PC-9 (cell line): ENCODE data around the gene SH3RF2. TPM values are rescaled to one million over a fixed set of nuclear protein-coding genes. Genes with fewer than 3 reads are reported as not detected.

Experiments used
- BruUV-seq: library from RNA; stranded (reverse); fragments of 400-500 nt; replicated peaks from 2 replicates; lab custom pipeline; 2021; lab: Mats Ljungman, UMichigan
- CTCF ChIA-PET: fragments of 300-600 bp; sonication (Branson Sonifier 250); formaldehyde crosslinking; loops from one replicate; lab custom pipeline; 2022; ENCODE audit warnings: antibody characterized with exemption; lab: Charles Lee
- POLR2A ChIA-PET: fragments of 300-600 bp; sonication (Branson Sonifier 250); formaldehyde crosslinking; loops from one replicate; lab custom pipeline; 2022; ENCODE audit warnings: antibody characterized with exemption; ENCODE audit not compliant: unreplicated experiment; lab: Charles Lee
- DNase-seq, 2 experiments: peaks; one replicate each; pipeline versions ENCODE4 v3.0.0 to v3.0.0-alpha.2; 2015 to 2022; ENCODE audit warnings: mixed read lengths in 1 of 2
- H2AFZ ChIP-seq: fragments of 200-600 bp; sonication (generic); 2 replicates; pipeline ENCODE4 v1.8.1; 2017; ENCODE audit warnings: antibody characterized with exemption
- H3F3A ChIP-seq: fragments of 200-600 bp; sonication (generic); 2 replicates; pipeline ENCODE4 v1.8.1; 2017; ENCODE audit warnings: antibody characterized with exemption, mild to moderate bottlenecking, low read depth; ENCODE audit not compliant: insufficient read depth
- H3K27ac ChIP-seq: fragments of 200-600 bp; sonication (generic); 2 replicates; pipeline ENCODE4 v1.6.1; 2016; ENCODE audit warnings: mixed run types
- H3K27me3 ChIP-seq: fragments of 200-600 bp; sonication (generic); 2 replicates; pipeline ENCODE4 v1.6.1; 2016; ENCODE audit warnings: low read depth, mixed run types; ENCODE audit not compliant: insufficient read depth
- H3K36me3 ChIP-seq: fragments of 200-600 bp; sonication (generic); 2 replicates; pipeline ENCODE4 v1.6.1; 2016; ENCODE audit warnings: low read depth, mixed run types
- H3K4me1 ChIP-seq: fragments of 200-600 bp; sonication (generic); replicated peaks from 2 replicates; pipeline ENCODE4 v1.6.1; 2016; ENCODE audit warnings: mixed run types; ENCODE audit not compliant: insufficient read depth
- H3K4me2 ChIP-seq: fragments of 200-600 bp; sonication (generic); 2 replicates; pipeline ENCODE4 v1.6.1; 2017; ENCODE audit warnings: mixed run types
- H3K4me3 ChIP-seq: fragments of 200-600 bp; sonication (generic); 2 replicates; pipeline ENCODE4 v1.6.1; 2016; ENCODE audit warnings: mixed run types
- H3K79me2 ChIP-seq: fragments of 200-600 bp; sonication (generic); 2 replicates; pipeline ENCODE4 v1.6.1; 2017; ENCODE audit warnings: low read depth, mixed run types
- H3K9me2 ChIP-seq: fragments of 200-600 bp; sonication (generic); 2 replicates; pipeline ENCODE4 v1.8.1; 2017; ENCODE audit warnings: mild to moderate bottlenecking; ENCODE audit not compliant: insufficient read depth
- H3K9me3 ChIP-seq: fragments of 200-600 bp; sonication (generic); 2 replicates; pipeline ENCODE4 v1.8.1; 2016; ENCODE audit warnings: low read depth; ENCODE audit not compliant: insufficient read depth
- H4K20me1 ChIP-seq: fragments of 200-600 bp; sonication (generic); 2 replicates; pipeline ENCODE4 v1.8.1; 2017; ENCODE audit not compliant: insufficient read depth
- EZH2 ChIP-seq: fragments of 200-600 bp; sonication (generic); IDR thresholded peaks from 2 replicates; pipeline ENCODE4 v1.8.0; 2017; ENCODE audit warnings: antibody characterized with exemption, low read depth
- intact Hi-C: fragments of 100-400 bp; cut with micrococcal nuclease; formaldehyde crosslinking; loops from one replicate; pipeline ENCODE4 v1.10.0; 2022; ENCODE audit not compliant: unreplicated experiment
- total RNA-seq: library from RNA; stranded (reverse); gene quantifications from 2 replicates; pipeline ENCODE4 v1.2.3, GENCODE V29; 2021
- TF ChIP-seq, protein P1 (sequence below): fragments of 200-600 bp; sonication (generic); conservative IDR thresholded peaks from 2 replicates; pipeline ENCODE4 v1.6.1; 2017; ENCODE audit warnings: mixed run types, antibody characterized with exemption, mild to moderate bottlenecking, moderate library complexity

SH3RF2 gene
- total RNA-seq, 1 experiment from 2014 or later, result 37.2 TPM

DNA sequence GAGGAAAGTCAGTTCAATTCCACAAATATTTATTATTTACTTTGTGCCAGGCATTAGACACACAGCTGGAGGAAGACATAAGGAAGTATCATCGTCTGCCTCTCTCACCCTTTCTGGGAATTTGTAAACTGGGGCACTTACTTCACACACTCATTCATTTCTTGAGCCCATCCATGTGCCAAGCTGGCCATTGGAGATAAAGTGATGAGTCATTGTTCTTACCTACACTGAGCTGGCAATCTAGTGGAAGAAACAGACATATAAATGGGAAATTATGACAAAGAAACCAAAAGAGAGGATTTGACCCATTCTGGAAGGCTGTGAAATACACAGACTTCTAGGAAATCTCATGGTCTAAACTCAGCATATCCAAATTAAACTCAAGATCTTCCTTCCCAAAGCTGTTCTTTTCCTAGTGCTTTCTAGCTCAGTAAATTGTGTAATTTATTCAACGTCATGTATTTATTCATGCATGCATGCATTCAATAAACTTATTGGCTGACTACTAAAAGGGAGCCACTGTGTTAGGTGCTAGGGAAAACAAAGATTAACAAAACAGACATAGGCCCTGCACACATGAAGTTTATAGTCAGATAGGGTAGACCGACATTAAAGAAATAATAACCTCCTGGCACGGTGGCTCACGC lies 65.3 kb downstream of the SH3RF2 start:
- no TSS peak for BruUV-seq

DNA sequence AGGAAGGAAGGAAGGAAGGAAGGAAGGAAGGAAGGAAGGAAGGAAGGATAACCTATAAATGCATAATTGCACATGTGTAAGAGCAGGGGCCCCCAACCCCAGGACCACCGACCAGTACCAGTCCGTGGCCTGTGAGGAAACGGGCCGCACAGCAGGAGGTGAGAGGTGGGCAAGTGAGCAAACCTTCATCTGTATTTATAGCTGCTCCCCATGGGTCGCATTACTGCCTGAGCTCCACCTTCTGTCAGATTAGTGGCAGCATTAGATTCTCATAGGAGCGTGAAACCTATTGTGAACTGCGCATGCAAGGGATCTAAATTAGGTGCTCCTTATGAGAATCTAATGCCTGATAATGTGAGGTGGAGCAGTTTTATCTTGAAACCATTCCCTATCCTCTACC lies 66.1 kb downstream of the SH3RF2 start:
- CTCF ChIA-PET, result no interaction called here
- no TSS peak for BruUV-seq

More for the DNA sequence above, 65.3 kb downstream of the SH3RF2 start:
- Histone ChIP-seq H2AFZ (no peak overlapping the region), H3K4me2 (no peak overlapping the region), H3K27ac (no peak overlapping the region), H3K4me3 (no peak overlapping the region), H4K20me1 (no peaks in the 10 kb centered on the region), H3F3A (no peaks in the 10 kb centered on the region), H3K36me3 (peaks cover 12% of the 10 kb centered on the region; the same call in 1 of the 2 replicates), H3K4me1 (no peaks in the 10 kb centered on the region), H3K79me2 (no peaks in the 10 kb centered on the region), H3K27me3 (no peaks in the 10 kb centered on the region), H3K9me2 (no peaks in the 10 kb centered on the region), H3K9me3 (no peaks in the 10 kb centered on the region)
- intact Hi-C loops, result no loop called here
- TF ChIP-seq, protein P1, sequence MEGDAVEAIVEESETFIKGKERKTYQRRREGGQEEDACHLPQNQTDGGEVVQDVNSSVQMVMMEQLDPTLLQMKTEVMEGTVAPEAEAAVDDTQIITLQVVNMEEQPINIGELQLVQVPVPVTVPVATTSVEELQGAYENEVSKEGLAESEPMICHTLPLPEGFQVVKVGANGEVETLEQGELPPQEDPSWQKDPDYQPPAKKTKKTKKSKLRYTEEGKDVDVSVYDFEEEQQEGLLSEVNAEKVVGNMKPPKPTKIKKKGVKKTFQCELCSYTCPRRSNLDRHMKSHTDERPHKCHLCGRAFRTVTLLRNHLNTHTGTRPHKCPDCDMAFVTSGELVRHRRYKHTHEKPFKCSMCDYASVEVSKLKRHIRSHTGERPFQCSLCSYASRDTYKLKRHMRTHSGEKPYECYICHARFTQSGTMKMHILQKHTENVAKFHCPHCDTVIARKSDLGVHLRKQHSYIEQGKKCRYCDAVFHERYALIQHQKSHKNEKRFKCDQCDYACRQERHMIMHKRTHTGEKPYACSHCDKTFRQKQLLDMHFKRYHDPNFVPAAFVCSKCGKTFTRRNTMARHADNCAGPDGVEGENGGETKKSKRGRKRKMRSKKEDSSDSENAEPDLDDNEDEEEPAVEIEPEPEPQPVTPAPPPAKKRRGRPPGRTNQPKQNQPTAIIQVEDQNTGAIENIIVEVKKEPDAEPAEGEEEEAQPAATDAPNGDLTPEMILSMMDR, result no peak
- TF ChIP-seq EZH2, result no peak
- DNase-seq, result no peak
- ChIA-PET CTCF (no interaction called here), POLR2A (interaction anchor here (0.5 to 0.6 kb wide), 3 partner anchors 10 to 286 kb away, joined by 3 to 5 read pairs (median 4); no protein-coding TSS in a partner anchor)

DNA sequence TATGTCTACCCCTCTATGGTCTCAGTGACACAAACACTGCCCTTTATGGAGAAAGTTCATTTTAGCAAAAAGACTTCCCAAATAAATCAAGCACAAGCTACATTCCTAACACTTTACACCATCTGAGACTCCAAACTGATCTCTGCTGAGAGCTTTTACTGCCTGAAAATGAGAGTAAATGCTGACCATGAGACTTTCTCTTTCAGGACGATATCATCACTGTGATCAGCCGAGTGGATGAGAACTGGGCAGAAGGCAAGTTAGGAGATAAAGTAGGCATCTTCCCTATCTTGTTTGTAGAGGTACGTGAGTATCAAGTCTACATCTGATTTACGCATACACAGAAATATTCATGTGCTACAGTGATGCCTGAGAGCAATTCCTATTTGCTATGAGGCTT lies 67.5 kb downstream of the SH3RF2 start:
- DNase-seq, result no peak
- TF ChIP-seq EZH2, result no peak
- TF ChIP-seq, protein P1, result no peak
- H3K4me3 ChIP-seq, result no peak overlapping the region
- no peak overlapping the region for H3K27ac ChIP-seq
- no peaks in the 10 kb centered on the region for H3K27me3 ChIP-seq
- no peaks in the 10 kb centered on the region for H3K4me1 ChIP-seq
- no peaks in the 10 kb centered on the region for H3K79me2 ChIP-seq
- no peaks in the 10 kb centered on the region for H3K9me3 ChIP-seq
- no peaks in the 10 kb centered on the region for H3K9me2 ChIP-seq
- BruUV-seq, result no TSS peak
- peaks cover 12% of the 10 kb centered on the region; the same call in 1 of the 2 replicates for H3K36me3 ChIP-seq
- no peaks in the 10 kb centered on the region for H3F3A ChIP-seq
- no peaks in the 10 kb centered on the region for H4K20me1 ChIP-seq
- ChIA-PET CTCF (no interaction called here), POLR2A (no interaction called here)
- H2AFZ ChIP-seq, result no peak overlapping the region
- H3K4me2 ChIP-seq, result no peak overlapping the region
- intact Hi-C loops, result no loop called here

More for the DNA sequence above, 66.1 kb downstream of the SH3RF2 start:
- Histone ChIP-seq H3K27me3 (no peaks in the 10 kb centered on the region), H4K20me1 (no peaks in the 10 kb centered on the region), H3K4me2 (no peak overlapping the region), H3K79me2 (no peaks in the 10 kb centered on the region), H3K9me3 (no peaks in the 10 kb centered on the region), H3K36me3 (peaks cover 12% of the 10 kb centered on the region; the same call in 1 of the 2 replicates), H2AFZ (no peak overlapping the region), H3F3A (no peaks in the 10 kb centered on the region), H3K27ac (no peak overlapping the region), H3K4me1 (no peaks in the 10 kb centered on the region), H3K9me2 (no peaks in the 10 kb centered on the region), H3K4me3 (no peak overlapping the region)
- TF ChIP-seq, protein P1, result no peak
- TF ChIP-seq EZH2, result no peak
- DNase-seq, result no peak
- intact Hi-C loops, result no loop called here
- POLR2A ChIA-PET, result no interaction called here
